ENCODE results near the gene TWSG1.

TWSG1 gene

GRCh38 chr18:9334329-9334972 is at the start of gene TWSG1:
TWSG1 (plus strand) TSS chr18:9334773; CDS start chr18:9337230, 2,457 bp downstream.
- peak; percentile 63 for DNase-seq (ENCODE audit: extremely low read depth, low read depth)
- TF ChIP-seq, protein P1, sequence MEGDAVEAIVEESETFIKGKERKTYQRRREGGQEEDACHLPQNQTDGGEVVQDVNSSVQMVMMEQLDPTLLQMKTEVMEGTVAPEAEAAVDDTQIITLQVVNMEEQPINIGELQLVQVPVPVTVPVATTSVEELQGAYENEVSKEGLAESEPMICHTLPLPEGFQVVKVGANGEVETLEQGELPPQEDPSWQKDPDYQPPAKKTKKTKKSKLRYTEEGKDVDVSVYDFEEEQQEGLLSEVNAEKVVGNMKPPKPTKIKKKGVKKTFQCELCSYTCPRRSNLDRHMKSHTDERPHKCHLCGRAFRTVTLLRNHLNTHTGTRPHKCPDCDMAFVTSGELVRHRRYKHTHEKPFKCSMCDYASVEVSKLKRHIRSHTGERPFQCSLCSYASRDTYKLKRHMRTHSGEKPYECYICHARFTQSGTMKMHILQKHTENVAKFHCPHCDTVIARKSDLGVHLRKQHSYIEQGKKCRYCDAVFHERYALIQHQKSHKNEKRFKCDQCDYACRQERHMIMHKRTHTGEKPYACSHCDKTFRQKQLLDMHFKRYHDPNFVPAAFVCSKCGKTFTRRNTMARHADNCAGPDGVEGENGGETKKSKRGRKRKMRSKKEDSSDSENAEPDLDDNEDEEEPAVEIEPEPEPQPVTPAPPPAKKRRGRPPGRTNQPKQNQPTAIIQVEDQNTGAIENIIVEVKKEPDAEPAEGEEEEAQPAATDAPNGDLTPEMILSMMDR (IDR thresholded peaks at IDR 0.05; ENCODE audit: low read depth, low read length, missing control alignments), result peak; percentile 19
- H3K4me3 ChIP-seq (replicated peaks; ENCODE audit: low read depth, low read length), result peak within 1 kb of the TSS; percentile 69

DNA sequence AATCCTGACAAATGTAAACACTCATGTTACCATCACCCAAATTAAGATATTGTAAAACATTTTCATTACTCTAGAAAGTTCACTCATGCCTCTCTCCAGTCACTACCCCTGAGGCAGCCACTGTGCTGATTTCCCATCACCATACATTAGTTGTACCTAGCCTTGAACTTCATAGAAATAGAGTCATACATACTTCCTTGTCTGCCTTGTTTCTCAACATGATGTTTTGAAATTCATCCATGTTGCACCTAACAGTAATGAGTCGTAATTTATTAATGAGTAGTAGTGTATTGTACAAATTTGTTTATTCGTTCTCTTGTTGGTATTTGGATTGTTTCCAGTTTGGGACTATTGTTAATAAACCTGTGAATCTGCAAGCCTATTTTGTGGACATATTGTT is 49.0 kb upstream of the TWSG1 start:
- TF ChIP-seq, protein P1 (IDR thresholded peaks at IDR 0.05; ENCODE audit: low read depth, low read length, missing control alignments), result no peak
- H3K4me3 ChIP-seq (replicated peaks; ENCODE audit: low read depth, low read length), result no peak overlapping the region
- DNase-seq (ENCODE audit: extremely low read depth, low read depth), result no peak

GRCh38 chr18:9287036-9287435 is 47.5 kb upstream of the TWSG1 start:
- H3K4me3 ChIP-seq (replicated peaks; ENCODE audit: low read depth, low read length), result no peak overlapping the region
- no peak for DNase-seq (ENCODE audit: extremely low read depth, low read depth)
- TF ChIP-seq, protein P1 (IDR thresholded peaks at IDR 0.05; ENCODE audit: low read depth, low read length, missing control alignments), result no peak

GRCh38 chr18:9289698-9290097 is 44.9 kb upstream of the TWSG1 start:
- TF ChIP-seq, protein P1 (IDR thresholded peaks at IDR 0.05; ENCODE audit: low read depth, low read length, missing control alignments), result no peak
- no peak overlapping the region for H3K4me3 ChIP-seq (replicated peaks; ENCODE audit: low read depth, low read length)
- no peak for DNase-seq (ENCODE audit: extremely low read depth, low read depth)

GRCh38 chr18:9290156-9290555 is 44.4 kb upstream of the TWSG1 start:
- TF ChIP-seq, protein P1 (IDR thresholded peaks at IDR 0.05; ENCODE audit: low read depth, low read length, missing control alignments), result no peak
- DNase-seq (ENCODE audit: extremely low read depth, low read depth), result peak; percentile 48
- H3K4me3 ChIP-seq (replicated peaks; ENCODE audit: low read depth, low read length), result no peak overlapping the region

- TF ChIP-seq, protein P1 (IDR thresholded peaks at IDR 0.05; ENCODE audit: low read depth, low read length, missing control alignments), result no peak
- H3K4me3 ChIP-seq (replicated peaks; ENCODE audit: low read depth, low read length), result no peak overlapping the region
- no peak for DNase-seq (ENCODE audit: extremely low read depth, low read depth)
Measured at GRCh38 chr18:9292047-9292446, 42.5 kb upstream of the TWSG1 start.

DNA sequence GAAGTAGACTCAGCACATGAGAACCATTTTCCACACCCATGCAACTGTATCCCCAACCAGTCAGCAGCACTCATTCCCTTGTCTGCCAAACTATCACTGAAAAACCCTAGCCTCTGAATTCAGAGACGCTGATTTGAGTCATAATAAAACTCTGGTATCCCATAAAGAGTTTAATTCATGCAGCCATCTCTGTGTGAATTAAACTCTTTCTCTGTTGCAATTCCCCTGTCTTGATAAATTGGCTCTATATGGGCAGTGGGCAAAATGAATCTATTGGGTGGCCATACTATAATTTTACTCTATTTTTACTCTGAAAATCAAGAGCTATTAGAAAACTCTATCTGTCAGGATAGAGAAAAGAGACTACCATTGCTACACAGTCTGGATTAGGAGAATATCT is 40.6 kb upstream of the TWSG1 start:
- H3K4me3 ChIP-seq (replicated peaks; ENCODE audit: low read depth, low read length), result no peak overlapping the region
- no peak for DNase-seq (ENCODE audit: extremely low read depth, low read depth)
- TF ChIP-seq, protein P1 (IDR thresholded peaks at IDR 0.05; ENCODE audit: low read depth, low read length, missing control alignments), result no peak

All from HFF-Myc (cell line).